GM08714 (cell line): ENCODE data around the gene NT5C2.
A peak's percentile ranks its signal among the peaks of the same experiment; 100 is the strongest.
"Not testable (repeated sequence)": the region's sequence is repeated elsewhere in the genome, so short reads cannot be mapped to it uniquely, and the experiment has no call there.

Experiments
- H3K4me3 ChIP-seq: fragments of 200-500 bp; sonication (Bioruptor generic); 2 replicates; pipeline ENCODE4 v1.5.1; 2014; ENCODE audit warnings: mild to moderate bottlenecking, low read length, inconsistent platforms
- ZNF274 ChIP-seq: IDR thresholded peaks from 2 replicates; pipeline ENCODE4 v1.6.1; 2012; ENCODE audit warnings: mild to moderate bottlenecking, low read depth, low read length

Gene NT5C2

GRCh38 chr10:103188853-103189252 lies 4.2 kb downstream of the NT5C2 start:
- H3K4me3 ChIP-seq = no peak overlapping the region
- TF ChIP-seq ZNF274 = no peak

GRCh38 chr10:103186128-103186527 lies 6.9 kb downstream of the NT5C2 start:
- no peak overlapping the region for H3K4me3 ChIP-seq
- TF ChIP-seq ZNF274 = no peak

- H3K4me3 ChIP-seq = no peak overlapping the region; the same call in 1 of the 2 replicates
Observed at GRCh38 chr10:103184615-103185014, 8.5 kb downstream of the NT5C2 start.

GRCh38 chr10:103183991-103184451 lies 9.1 kb downstream of the NT5C2 start:
- not testable (repeated sequence) for H3K4me3 ChIP-seq

More at GRCh38 chr10:103184615-103185014, 8.5 kb downstream of the NT5C2 start:
- no peak for TF ChIP-seq ZNF274

- no peak for TF ChIP-seq ZNF274
- peak overlapping the region; percentile 58; the same call in 1 of the 2 replicates for H3K4me3 ChIP-seq
Observed at GRCh38 chr10:103181244-103181643, 11.8 kb downstream of the NT5C2 start.

GRCh38 chr10:103180491-103180890 lies 12.6 kb downstream of the NT5C2 start:
- no peak for TF ChIP-seq ZNF274
- H3K4me3 ChIP-seq = no peak overlapping the region

- H3K4me3 ChIP-seq = no peak overlapping the region
- TF ChIP-seq ZNF274 = no peak
Observed at GRCh38 chr10:103177123-103177522, 15.9 kb downstream of the NT5C2 start.

- H3K4me3 ChIP-seq = no peak overlapping the region
- no peak for TF ChIP-seq ZNF274
Observed at GRCh38 chr10:103175580-103176285, 17.3 kb downstream of the NT5C2 start.

GRCh38 chr10:103174324-103174723 lies 18.7 kb downstream of the NT5C2 start:
- not testable (repeated sequence) for H3K4me3 ChIP-seq

- no peak overlapping the region for H3K4me3 ChIP-seq
- no peak for TF ChIP-seq ZNF274
Observed at GRCh38 chr10:103171278-103171677, 21.8 kb downstream of the NT5C2 start.

- no peak overlapping the region for H3K4me3 ChIP-seq
- TF ChIP-seq ZNF274 = no peak
Observed at GRCh38 chr10:103168438-103168837, 24.6 kb downstream of the NT5C2 start.

- H3K4me3 ChIP-seq = not testable (repeated sequence)
Observed at GRCh38 chr10:103167554-103167953, 25.5 kb downstream of the NT5C2 start.

GRCh38 chr10:103166523-103166922 lies 26.5 kb downstream of the NT5C2 start:
- TF ChIP-seq ZNF274 = no peak
- H3K4me3 ChIP-seq = no peak overlapping the region

GRCh38 chr10:103163766-103164403 lies 29.2 kb downstream of the NT5C2 start:
- H3K4me3 ChIP-seq = not testable (repeated sequence)

GRCh38 chr10:103157246-103157645 lies 35.8 kb downstream of the NT5C2 start:
- no peak overlapping the region for H3K4me3 ChIP-seq
- no peak for TF ChIP-seq ZNF274
